Memory B cell (primary cell): Measurements from ENCODE around the gene FAM161B.
A peak's percentile ranks its signal among the peaks of the same experiment; 100 is the strongest.
"Not testable (repeated sequence)": the region's sequence is repeated elsewhere in the genome, so short reads cannot be mapped to it uniquely, and the experiment has no call there.

Experiments
- ATAC-seq: fragments of 150-1000 bp; cut with Tn5 transposase; 2 replicates; pipeline ENCODE4 v1.10.0; 2021; ENCODE audit warnings: low read depth, mild to moderate bottlenecking, moderate library complexity
- DNase-seq, 2 donors: peaks; one replicate each; pipeline ENCODE4 v3.0.0; 2022; ENCODE audit warnings: low spot score in 2 of 2
- H3K27ac Mint-ChIP-seq: one replicate; pipeline ENCODE4 v1.8.0; 2022; ENCODE audit warnings: mild to moderate bottlenecking, moderate library complexity, mixed read lengths
- H3K27me3 Mint-ChIP-seq: one replicate; pipeline ENCODE4 v1.8.0; 2022; ENCODE audit warnings: mixed read lengths
- H3K36me3 Mint-ChIP-seq: one replicate; pipeline ENCODE4 v1.8.0; 2022; ENCODE audit warnings: mild to moderate bottlenecking, mixed read lengths
- H3K4me1 Mint-ChIP-seq: one replicate; pipeline ENCODE4 v1.8.0; 2022; ENCODE audit warnings: mixed read lengths
- H3K4me3 Mint-ChIP-seq: one replicate; pipeline ENCODE4 v1.8.0; 2022; ENCODE audit warnings: mild to moderate bottlenecking, moderate library complexity, mixed read lengths
- H3K9me3 Mint-ChIP-seq: one replicate; pipeline ENCODE4 v1.8.0; 2022; ENCODE audit warnings: mixed read lengths

FAM161B gene, protein sequence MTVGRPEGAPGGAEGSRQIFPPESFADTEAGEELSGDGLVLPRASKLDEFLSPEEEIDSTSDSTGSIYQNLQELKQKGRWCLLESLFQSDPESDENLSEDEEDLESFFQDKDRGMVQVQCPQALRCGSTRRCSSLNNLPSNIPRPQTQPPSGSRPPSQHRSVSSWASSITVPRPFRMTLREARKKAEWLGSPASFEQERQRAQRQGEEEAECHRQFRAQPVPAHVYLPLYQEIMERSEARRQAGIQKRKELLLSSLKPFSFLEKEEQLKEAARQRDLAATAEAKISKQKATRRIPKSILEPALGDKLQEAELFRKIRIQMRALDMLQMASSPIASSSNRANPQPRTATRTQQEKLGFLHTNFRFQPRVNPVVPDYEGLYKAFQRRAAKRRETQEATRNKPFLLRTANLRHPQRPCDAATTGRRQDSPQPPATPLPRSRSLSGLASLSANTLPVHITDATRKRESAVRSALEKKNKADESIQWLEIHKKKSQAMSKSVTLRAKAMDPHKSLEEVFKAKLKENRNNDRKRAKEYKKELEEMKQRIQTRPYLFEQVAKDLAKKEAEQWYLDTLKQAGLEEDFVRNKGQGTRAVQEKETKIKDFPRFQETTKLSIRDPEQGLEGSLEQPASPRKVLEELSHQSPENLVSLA

GRCh38 chr14:73949752-73950734 lies at the start of gene FAM161B, which contains the start of gene COQ6:
FAM161B (minus strand) TSS chr14:73950094; CDS start chr14:73950026, 68 bp downstream.
COQ6 (plus strand) TSS chr14:73950302; CDS start chr14:73950333, 31 bp downstream.
- no peaks in the 10 kb centered on the region for H3K9me3 Mint-ChIP-seq
- peak; percentile 88 for ATAC-seq
- peaks cover 4% of the 10 kb centered on the region for H3K36me3 Mint-ChIP-seq
- H3K27me3 Mint-ChIP-seq, result no peaks in the 10 kb centered on the region
- DNase-seq, result peak; percentile 88 to 90
- peaks cover 13% of the 10 kb centered on the region for H3K4me1 Mint-ChIP-seq
- H3K4me3 Mint-ChIP-seq, result peak within 1 kb of the TSS; percentile 98
- H3K27ac Mint-ChIP-seq, result peak within 1 kb of the TSS; percentile 93

DNA sequence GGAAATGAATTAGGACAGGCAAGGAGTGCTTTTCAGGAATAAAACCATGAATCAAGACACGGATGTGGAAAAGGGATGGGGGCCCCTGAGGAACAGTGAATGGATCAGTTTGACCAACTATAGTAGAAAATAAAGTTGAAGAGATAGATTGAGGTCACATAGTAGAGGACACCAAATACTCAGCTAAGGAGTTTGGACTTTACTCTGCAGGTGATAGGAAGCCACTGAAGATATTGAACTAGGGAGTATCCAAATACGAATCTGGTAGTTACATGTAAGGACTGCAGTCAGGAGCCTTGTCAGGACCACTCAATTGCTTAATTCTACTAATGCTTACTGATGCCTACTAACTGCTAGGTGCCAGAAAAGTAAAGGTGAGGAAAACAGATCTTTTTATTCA lies 48.8 kb upstream of the FAM161B start:
- Mint-ChIP-seq H3K27me3 (no peaks in the 10 kb centered on the region), H3K4me3 (no peak overlapping the region), H3K36me3 (peaks cover 11% of the 10 kb centered on the region), H3K4me1 (peaks cover 5% of the 10 kb centered on the region), H3K27ac (no peak overlapping the region), H3K9me3 (no peaks in the 10 kb centered on the region)
- ATAC-seq (no peak), DNase-seq (no peak)

GRCh38 chr14:73997944-73998447 lies 48.1 kb upstream of the FAM161B start:
- no peak overlapping the region for H3K27ac Mint-ChIP-seq

DNA sequence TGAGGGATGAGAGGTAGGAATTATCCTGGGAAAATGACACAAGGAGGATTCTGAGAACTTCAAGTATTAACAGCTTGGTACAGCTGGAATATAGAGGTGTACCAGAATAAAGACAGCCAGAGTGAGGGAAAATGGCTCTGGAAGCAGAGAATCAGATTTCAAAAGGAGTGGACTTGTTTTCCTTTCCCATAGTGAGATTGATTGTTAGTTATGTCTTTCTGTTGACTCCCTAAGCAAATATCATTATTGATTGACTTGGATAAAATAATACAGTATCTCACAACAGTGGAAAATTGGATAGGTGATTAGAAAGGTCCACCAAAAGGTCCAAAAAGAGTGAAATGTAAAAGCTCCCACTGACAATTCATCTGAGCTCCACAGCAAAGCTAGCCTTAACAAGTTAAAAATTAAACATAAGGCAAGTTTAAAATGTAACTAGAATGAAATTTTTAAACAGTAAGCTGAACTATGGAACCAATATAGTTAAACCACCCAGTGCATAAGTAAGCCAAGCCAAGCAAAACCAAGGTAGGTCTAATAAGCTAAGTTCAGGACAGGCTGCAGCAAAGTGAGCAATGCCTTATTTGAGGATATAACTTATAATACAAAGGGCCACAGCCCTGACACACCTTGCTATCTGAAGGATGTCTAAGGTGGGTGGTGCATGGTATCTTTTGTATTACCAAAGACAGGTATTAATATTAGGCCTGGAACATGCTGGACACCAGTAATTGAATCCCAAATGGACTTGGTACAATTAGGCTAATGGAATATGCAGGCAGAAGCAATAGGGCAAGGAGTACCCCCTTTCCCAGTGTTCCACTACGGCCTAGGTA lies 47.4 kb upstream of the FAM161B start:
- no peak for DNase-seq
- peaks cover 6% of the 10 kb centered on the region for H3K36me3 Mint-ChIP-seq
- H3K4me3 Mint-ChIP-seq, result no peak overlapping the region
- no peaks in the 10 kb centered on the region for H3K27me3 Mint-ChIP-seq
- H3K4me1 Mint-ChIP-seq, result peaks cover 5% of the 10 kb centered on the region
- H3K27ac Mint-ChIP-seq, result no peak overlapping the region
- H3K9me3 Mint-ChIP-seq, result no peaks in the 10 kb centered on the region
- ATAC-seq, result no peak

More at GRCh38 chr14:73997944-73998447, 48.1 kb upstream of the FAM161B start:
- Mint-ChIP-seq H3K9me3 (no peaks in the 10 kb centered on the region), H3K27me3 (no peaks in the 10 kb centered on the region), H3K36me3 (peaks cover 7% of the 10 kb centered on the region), H3K4me1 (peaks cover 5% of the 10 kb centered on the region), H3K4me3 (no peak overlapping the region)
- ATAC-seq (no peak), DNase-seq (no peak)

GRCh38 chr14:73996731-73997107 lies 46.8 kb upstream of the FAM161B start:
- peaks cover 5% of the 10 kb centered on the region for H3K4me1 Mint-ChIP-seq
- H3K27me3 Mint-ChIP-seq, result no peaks in the 10 kb centered on the region
- H3K4me3 Mint-ChIP-seq, result no peak overlapping the region
- peaks cover 6% of the 10 kb centered on the region for H3K36me3 Mint-ChIP-seq
- no peaks in the 10 kb centered on the region for H3K9me3 Mint-ChIP-seq
- DNase-seq (no peak), ATAC-seq (no peak)
- H3K27ac Mint-ChIP-seq, result no peak overlapping the region

- Mint-ChIP-seq H3K36me3 (peaks cover 7% of the 10 kb centered on the region), H3K27ac (no peak overlapping the region), H3K4me3 (no peak overlapping the region), H3K9me3 (no peaks in the 10 kb centered on the region), H3K27me3 (no peaks in the 10 kb centered on the region), H3K4me1 (peaks cover 5% of the 10 kb centered on the region)
- ATAC-seq (no peak), DNase-seq (no peak)
Measured at GRCh38 chr14:73995977-73996378, 46.1 kb upstream of the FAM161B start.

DNA sequence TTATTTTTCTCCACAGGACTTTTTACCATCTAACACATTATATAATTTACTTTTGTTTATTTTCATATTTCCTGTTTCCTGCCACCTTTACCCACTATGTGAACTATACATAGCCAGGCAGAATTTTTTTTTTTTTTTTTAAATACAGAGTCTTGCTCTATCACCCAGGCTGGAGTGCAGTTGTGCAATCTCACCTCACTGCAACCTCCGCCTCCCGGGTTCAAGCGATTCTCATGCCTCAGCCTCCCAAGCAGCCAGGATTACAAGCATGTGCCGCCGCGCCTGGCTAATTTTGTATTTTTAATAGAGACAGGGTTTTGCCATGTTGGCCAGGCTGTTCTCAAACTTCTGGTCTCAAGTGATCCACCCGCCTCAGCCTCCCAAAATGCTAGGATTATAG lies 45.0 kb upstream of the FAM161B start:
- H3K27ac Mint-ChIP-seq, H3K4me1 Mint-ChIP-seq, H3K27me3 Mint-ChIP-seq, DNase-seq, H3K9me3 Mint-ChIP-seq, H3K4me3 Mint-ChIP-seq, ATAC-seq, H3K36me3 Mint-ChIP-seq: not testable (repeated sequence)

GRCh38 chr14:73991092-73991491 lies 41.2 kb upstream of the FAM161B start:
- ATAC-seq (no peak), DNase-seq (no peak)
- Mint-ChIP-seq H3K27me3 (no peaks in the 10 kb centered on the region), H3K9me3 (no peaks in the 10 kb centered on the region), H3K27ac (no peak overlapping the region), H3K4me3 (no peak overlapping the region), H3K4me1 (peaks cover 4% of the 10 kb centered on the region), H3K36me3 (peaks cover 15% of the 10 kb centered on the region)

GRCh38 chr14:73988656-73989055 lies 38.8 kb upstream of the FAM161B start:
- H3K4me3 Mint-ChIP-seq, DNase-seq, H3K27ac Mint-ChIP-seq, ATAC-seq, H3K9me3 Mint-ChIP-seq, H3K4me1 Mint-ChIP-seq, H3K27me3 Mint-ChIP-seq: not testable (repeated sequence)
- peaks cover 19% of the 10 kb centered on the region for H3K36me3 Mint-ChIP-seq

DNA sequence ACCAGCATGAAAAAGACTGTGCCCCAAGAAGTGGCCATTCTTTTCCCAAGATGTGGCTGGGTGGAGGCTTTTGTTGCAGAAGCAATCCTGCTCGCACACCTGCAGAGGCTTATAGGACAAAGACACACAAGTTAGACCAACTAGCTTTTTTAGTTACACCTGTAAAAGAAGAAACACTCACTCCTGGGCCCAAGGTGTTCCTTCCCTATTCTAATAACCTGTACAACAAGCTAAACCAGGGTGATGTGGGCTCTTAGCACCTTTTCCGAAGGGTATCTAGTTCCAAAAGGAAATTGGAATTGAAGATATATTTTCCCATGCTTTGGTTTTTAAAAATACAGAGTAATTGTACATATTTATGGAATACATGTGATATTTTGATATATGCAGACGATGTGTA lies 38.2 kb upstream of the FAM161B start:
- no peak for ATAC-seq
- Mint-ChIP-seq H3K36me3 (peaks cover 19% of the 10 kb centered on the region), H3K27me3 (no peaks in the 10 kb centered on the region), H3K27ac (no peak overlapping the region), H3K4me3 (no peak overlapping the region), H3K9me3 (no peaks in the 10 kb centered on the region), H3K4me1 (no peaks in the 10 kb centered on the region)
- DNase-seq, result no peak

GRCh38 chr14:73977896-73978295 lies 28.0 kb upstream of the FAM161B start:
- no peaks in the 10 kb centered on the region for H3K9me3 Mint-ChIP-seq
- H3K36me3 Mint-ChIP-seq, result peaks cover 8% of the 10 kb centered on the region
- no peak for ATAC-seq
- no peak overlapping the region for H3K27ac Mint-ChIP-seq
- H3K27me3 Mint-ChIP-seq, result no peaks in the 10 kb centered on the region
- DNase-seq, result no peak
- no peaks in the 10 kb centered on the region for H3K4me1 Mint-ChIP-seq
- H3K4me3 Mint-ChIP-seq, result no peak overlapping the region

DNA sequence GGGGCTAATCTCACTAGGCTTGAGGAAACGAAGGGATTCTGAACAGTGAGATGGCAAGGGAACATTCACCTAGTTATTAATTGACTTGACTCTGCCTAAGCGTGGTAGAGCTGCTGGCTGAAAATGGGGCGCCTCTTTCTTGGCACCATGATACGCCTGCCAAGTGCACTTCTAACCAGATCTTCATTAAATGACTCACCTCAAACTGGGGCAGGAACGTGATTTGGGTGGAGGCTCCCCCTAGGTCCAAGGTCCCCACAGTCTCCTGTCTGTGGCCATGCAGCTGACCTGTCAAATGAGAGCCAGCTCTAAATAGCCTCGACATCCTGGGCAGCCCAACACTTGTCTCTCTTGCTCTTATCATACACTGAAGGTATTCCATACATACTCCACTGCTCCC lies 26.2 kb upstream of the FAM161B start:
- Mint-ChIP-seq H3K27me3 (no peaks in the 10 kb centered on the region), H3K9me3 (no peaks in the 10 kb centered on the region), H3K36me3 (peaks cover 12% of the 10 kb centered on the region), H3K27ac (no peak overlapping the region), H3K4me3 (no peak overlapping the region), H3K4me1 (no peaks in the 10 kb centered on the region)
- ATAC-seq (no peak), DNase-seq (no peak)

DNA sequence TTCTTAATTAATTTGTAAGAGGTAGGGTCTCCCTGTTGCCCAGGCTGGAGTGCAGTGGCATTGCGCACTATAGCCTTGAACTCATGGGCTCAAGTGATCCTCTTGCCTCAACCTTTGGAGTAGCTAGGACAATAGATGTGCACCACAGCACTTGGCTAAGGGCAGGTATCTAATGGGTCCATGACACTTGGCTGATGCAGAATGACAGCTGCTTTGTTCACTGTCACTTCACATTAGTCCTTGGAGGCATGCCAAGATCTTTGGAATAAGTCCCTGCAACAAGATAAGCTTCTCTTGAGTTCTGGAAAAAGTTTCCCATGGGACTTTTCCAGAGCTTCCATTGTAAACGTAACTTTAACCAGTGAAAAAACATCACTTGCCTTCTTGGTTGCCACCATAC lies 23.6 kb upstream of the FAM161B start:
- Mint-ChIP-seq H3K4me1 (no peaks in the 10 kb centered on the region), H3K36me3 (peaks cover 18% of the 10 kb centered on the region), H3K4me3 (no peak overlapping the region), H3K9me3 (no peaks in the 10 kb centered on the region), H3K27me3 (no peaks in the 10 kb centered on the region), H3K27ac (no peak overlapping the region)
- DNase-seq, result no peak
- ATAC-seq, result no peak
